CD14-positive monocyte (primary cell): ENCODE measurements around the gene AP1S3. TPM values are rescaled to one million over a fixed set of nuclear protein-coding genes. Genes with fewer than 3 reads are reported as not detected.

Experiments
- DNase-seq, 3 donors: peaks; one replicate each; pipeline ENCODE4 v3.0.0-alpha.2; 2011 to 2022
- H2AFZ ChIP-seq: 2 replicates; pipeline ENCODE4 v1.6.0; 2012; ENCODE audit warnings: mild to moderate bottlenecking, low read depth, low read length, inconsistent platforms; ENCODE audit not compliant: insufficient read depth, poor library complexity, severe bottlenecking
- H3K27ac ChIP-seq, 2 donors: 1 replicate in 1 of 2; 2 replicates in 1 of 2; pipeline ENCODE4 v1.5.1; 2012 to 2013; ENCODE audit warnings: low read length in 2 of 2, control low read depth in 1 of 2, inconsistent platforms in 1 of 2, low read depth in 1 of 2, mild to moderate bottlenecking in 1 of 2
- H3K27me3 ChIP-seq, 2 donors: one replicate each; pipeline versions ENCODE4 v1.6.0 to v1.6.1; 2011 to 2013; ENCODE audit warnings: low read length in 2 of 2; ENCODE audit not compliant: control insufficient read depth in 2 of 2, insufficient read depth in 2 of 2
- H3K36me3 ChIP-seq, 2 donors: replicated peaks in 1 of 2; 1 replicate in 1 of 2; 2 replicates in 1 of 2; pipeline versions ENCODE4 v1.5.1 to v1.6.1; 2012 to 2013; ENCODE audit warnings: low read length in 2 of 2, control low read depth in 1 of 2, inconsistent platforms in 1 of 2, mild to moderate bottlenecking in 1 of 2; ENCODE audit not compliant: insufficient read depth in 2 of 2, control insufficient read depth in 1 of 2
- H3K4me1 ChIP-seq, 2 donors: 1 replicate in 1 of 2; 2 replicates in 1 of 2; pipeline versions ENCODE4 v1.5.1 to v1.6.1; 2012 to 2013; ENCODE audit warnings: low read length in 2 of 2, control low read depth in 1 of 2, inconsistent platforms in 1 of 2, mild to moderate bottlenecking in 1 of 2, moderate library complexity in 1 of 2; ENCODE audit not compliant: insufficient read depth in 2 of 2, control insufficient read depth in 1 of 2
- H3K4me2 ChIP-seq: replicated peaks from 2 replicates; pipeline ENCODE3; 2012; ENCODE audit warnings: low read length, moderate library complexity, mild to moderate bottlenecking; ENCODE audit not compliant: poor library complexity, severe bottlenecking; ENCODE audit errors: extremely low read depth
- H3K4me3 ChIP-seq, 3 experiments: fragments of 200-600 bp in 1 of 3; sonication (generic) in 1 of 3; replicated peaks in 1 of 3; 1 replicate in 2 of 3; 2 replicates in 1 of 3; pipeline ENCODE4 v1.5.1; 2011 to 2013; ENCODE audit warnings: low read length in 3 of 3, mild to moderate bottlenecking in 3 of 3, control low read depth in 2 of 3, low read depth in 2 of 3, inconsistent platforms in 1 of 3, moderate library complexity in 1 of 3
- H3K79me2 ChIP-seq: 2 replicates; pipeline ENCODE4 v1.6.0; 2012; ENCODE audit warnings: mild to moderate bottlenecking, control low read depth, inconsistent platforms, low read length, moderate library complexity; ENCODE audit not compliant: insufficient read depth
- H3K9ac ChIP-seq: 2 replicates; pipeline ENCODE4 v1.6.0; 2017; ENCODE audit warnings: low read length, mild to moderate bottlenecking; ENCODE audit not compliant: insufficient read depth, poor library complexity, severe bottlenecking
- H3K9me3 ChIP-seq, 2 donors: replicated peaks in 1 of 2; 1 replicate in 1 of 2; 2 replicates in 1 of 2; pipeline versions ENCODE4 v1.5.1 to v1.6.1; 2012 to 2013; ENCODE audit warnings: low read length in 2 of 2, control low read depth in 1 of 2; ENCODE audit not compliant: control insufficient read depth in 1 of 2, insufficient read depth in 1 of 2
- H4K20me1 ChIP-seq: 2 replicates; pipeline ENCODE4 v1.6.0; 2012; ENCODE audit warnings: mild to moderate bottlenecking, low read length, control low read depth, moderate library complexity; ENCODE audit not compliant: insufficient read depth
- H3K27ac Mint-ChIP-seq, 7 donors: one replicate each; pipeline ENCODE4 v1.8.0; 2020; ENCODE audit warnings: mild to moderate bottlenecking in 7 of 7, mixed read lengths in 7 of 7, moderate library complexity in 6 of 7, inconsistent platforms in 2 of 7
- H3K27me3 Mint-ChIP-seq, 3 donors: one replicate each; pipeline ENCODE4 v1.8.0; 2021 to 2022; ENCODE audit warnings: low read depth in 3 of 3, mild to moderate bottlenecking in 3 of 3, mixed read lengths in 3 of 3, moderate library complexity in 3 of 3, inconsistent platforms in 1 of 3
- H3K36me3 Mint-ChIP-seq, 2 donors: one replicate each; pipeline ENCODE4 v1.8.0; 2020; ENCODE audit warnings: mixed read lengths in 2 of 2, inconsistent platforms in 1 of 2, mild to moderate bottlenecking in 1 of 2
- H3K4me1 Mint-ChIP-seq: one replicate; pipeline ENCODE4 v1.8.0; 2020; ENCODE audit warnings: mild to moderate bottlenecking, mixed read lengths
- H3K4me3 Mint-ChIP-seq, 2 donors: one replicate each; pipeline ENCODE4 v1.8.0; 2020; ENCODE audit warnings: mild to moderate bottlenecking in 2 of 2, mixed read lengths in 2 of 2, moderate library complexity in 1 of 2
- H3K9me3 Mint-ChIP-seq, 7 donors: one replicate each; pipeline ENCODE4 v1.8.0; 2020 to 2022; ENCODE audit warnings: mixed read lengths in 7 of 7, mild to moderate bottlenecking in 6 of 7, moderate library complexity in 6 of 7, inconsistent platforms in 2 of 7
- WGBS: methylation state at CpG from one replicate; pipeline ENCODE4 v1.1.5; 2013; ENCODE audit warnings: missing lambda C conversion rate; ENCODE audit not compliant: insufficient coverage; 5-methylcytosine and 5-hydroxymethylcytosine counted together
- intact Hi-C, 2 donors: fragments of 100-400 bp; cut with micrococcal nuclease; formaldehyde crosslinking; loops; one replicate each; pipeline versions ENCODE4 v1.15.0 to v1.15.1; 2023
- polyA plus RNA-seq, 3 donors: library from polyadenylated mRNA; depleted of rRNA in 1 of 3; unstranded in 2 of 3; stranded (reverse) in 1 of 3; fragments of 300-500 nt in 2 of 3; fragments of >200 nt in 1 of 3; fragmentation: Illumina TruSeq in 2 of 3; gene quantifications; 1 replicate in 2 of 3; 2 replicates in 1 of 3; pipeline ENCODE4 v1.2.3, GENCODE V29; 2012 to 2021
- TF ChIP-seq, protein P1 (sequence below): fragments of 200-600 bp; IDR thresholded peaks from one replicate; pipeline ENCODE4 v1.8.0; 2022; ENCODE audit warnings: antibody characterized with exemption, mild to moderate bottlenecking

AP1S3 gene
- polyA plus RNA-seq, 3 donors, result 0.80 to 1.3 (median 0.81) TPM

GRCh38 chr2:223720367-223720766 lies 117.0 kb downstream of the AP1S3 start:
- H3K27ac ChIP-seq, result no peak overlapping the region
- no peaks in the 10 kb centered on the region for H3K4me1 Mint-ChIP-seq
- H3K27me3 Mint-ChIP-seq, result peaks cover 1 to 8% (median 2%) of the 10 kb centered on the region in 3 donors
- H2AFZ ChIP-seq, result no peak overlapping the region
- no peaks in the 10 kb centered on the region for H3K4me1 ChIP-seq
- H3K4me3 Mint-ChIP-seq, result no peak overlapping the region
- no CpG with 5 or more reads among the region's 1 CpG for WGBS
- H3K27me3 ChIP-seq, result no peaks in the 10 kb centered on the region
- H3K4me3 ChIP-seq, result no peak overlapping the region
- H3K36me3 Mint-ChIP-seq, result no peaks in the 10 kb centered on the region
- intact Hi-C loops, result no loop called here
- no peak for DNase-seq
- no peaks in the 10 kb centered on the region for H4K20me1 ChIP-seq
- H3K9ac ChIP-seq, result no peak overlapping the region
- H3K27ac Mint-ChIP-seq, result no peak overlapping the region
- H3K9me3 Mint-ChIP-seq, result peaks cover 4 to 17% (median 7%) of the 10 kb centered on the region in 7 donors
- TF ChIP-seq, protein P1, sequence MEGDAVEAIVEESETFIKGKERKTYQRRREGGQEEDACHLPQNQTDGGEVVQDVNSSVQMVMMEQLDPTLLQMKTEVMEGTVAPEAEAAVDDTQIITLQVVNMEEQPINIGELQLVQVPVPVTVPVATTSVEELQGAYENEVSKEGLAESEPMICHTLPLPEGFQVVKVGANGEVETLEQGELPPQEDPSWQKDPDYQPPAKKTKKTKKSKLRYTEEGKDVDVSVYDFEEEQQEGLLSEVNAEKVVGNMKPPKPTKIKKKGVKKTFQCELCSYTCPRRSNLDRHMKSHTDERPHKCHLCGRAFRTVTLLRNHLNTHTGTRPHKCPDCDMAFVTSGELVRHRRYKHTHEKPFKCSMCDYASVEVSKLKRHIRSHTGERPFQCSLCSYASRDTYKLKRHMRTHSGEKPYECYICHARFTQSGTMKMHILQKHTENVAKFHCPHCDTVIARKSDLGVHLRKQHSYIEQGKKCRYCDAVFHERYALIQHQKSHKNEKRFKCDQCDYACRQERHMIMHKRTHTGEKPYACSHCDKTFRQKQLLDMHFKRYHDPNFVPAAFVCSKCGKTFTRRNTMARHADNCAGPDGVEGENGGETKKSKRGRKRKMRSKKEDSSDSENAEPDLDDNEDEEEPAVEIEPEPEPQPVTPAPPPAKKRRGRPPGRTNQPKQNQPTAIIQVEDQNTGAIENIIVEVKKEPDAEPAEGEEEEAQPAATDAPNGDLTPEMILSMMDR, result no peak
- peaks cover 4 to 9% of the 10 kb centered on the region in 2 donors for H3K9me3 ChIP-seq
- no peak overlapping the region for H3K4me2 ChIP-seq
- H3K79me2 ChIP-seq, result no peaks in the 10 kb centered on the region
- H3K36me3 ChIP-seq, result no peaks in the 10 kb centered on the region

- Histone ChIP-seq H3K9ac (no peak overlapping the region), H3K4me3 (no peak overlapping the region), H3K4me1 (no peaks in the 10 kb centered on the region), H3K4me2 (no peak overlapping the region), H3K27ac (no peak overlapping the region), H3K79me2 (no peaks in the 10 kb centered on the region), H2AFZ (no peak overlapping the region), H4K20me1 (no peaks in the 10 kb centered on the region), H3K36me3 (no peaks in the 10 kb centered on the region), H3K9me3 (peaks cover 4 to 5% of the 10 kb centered on the region in 2 donors), H3K27me3 (no peaks in the 10 kb centered on the region)
- Mint-ChIP-seq H3K36me3 (no peaks in the 10 kb centered on the region), H3K4me1 (no peaks in the 10 kb centered on the region), H3K4me3 (no peak overlapping the region), H3K27me3 (peaks cover 0 to 5% (median 4%) of the 10 kb centered on the region in 3 donors), H3K27ac (no peak overlapping the region), H3K9me3 (peaks cover 0 to 12% (median 4%) of the 10 kb centered on the region in 7 donors)
- TF ChIP-seq, protein P1, result no peak
- no peak for DNase-seq
- intact Hi-C loops, result no loop called here
Observed at GRCh38 chr2:223712642-223713041, 124.7 kb downstream of the AP1S3 start.
